ENCODE results near the gene NAALADL2. TPM values are rescaled to one million over a fixed set of nuclear protein-coding genes. Genes with fewer than 3 reads are reported as not detected.
"Not testable (repeated sequence)": the region's sequence is repeated elsewhere in the genome, so short reads cannot be mapped to it uniquely, and the experiment has no call there.

The NAALADL2 gene
- total RNA-seq, 2 donors from 2014 or later, result 6.2 to 14.5 TPM

- Histone ChIP-seq H3K36me3 (replicated peaks in 1 of 2; ENCODE audit: insufficient read depth in 1 of 2, low read depth in 2 of 2) (no peaks in the 10 kb centered on the region), H3K4me3 (no peak overlapping the region), H3K27me3 (no peaks in the 10 kb centered on the region), H3K4me1 (no peaks in the 10 kb centered on the region), H3K9me3 (no peaks in the 10 kb centered on the region), H3K27ac (no peak overlapping the region)
- TF ChIP-seq POLR2A (IDR thresholded peaks at IDR 0.05) (no peak), CTCF (IDR thresholded peaks at IDR 0.05) (no peak)
- ATAC-seq (no peak), DNase-seq (no peak)
- intact Hi-C loops (cut with DNase I), result no loop called here
- WGBS, 2 donors, result 84 to 88% methylated on average over 2 of the region's 2 CpGs
Measured at GRCh38 chr3:175826759-175827158, 967.6 kb downstream of the NAALADL2 start.

GRCh38 chr3:175829809-175830208, 970.7 kb downstream of the NAALADL2 start:
- DNase-seq; ATAC-seq; H3K27ac ChIP-seq; H3K4me3 ChIP-seq; H3K27me3 ChIP-seq; H3K36me3 ChIP-seq (replicated peaks in 1 of 2; ENCODE audit: insufficient read depth in 1 of 2, low read depth in 2 of 2); intact Hi-C loops (cut with DNase I); H3K4me1 ChIP-seq; H3K9me3 ChIP-seq: not testable (repeated sequence)
- WGBS, 2 donors, result 75% methylated on average over 8 of the region's 8 CpGs

GRCh38 chr3:175835763-175836162, 976.6 kb downstream of the NAALADL2 start:
- H3K4me3 ChIP-seq; H3K27me3 ChIP-seq; H3K4me1 ChIP-seq; ATAC-seq; H3K27ac ChIP-seq; H3K9me3 ChIP-seq; DNase-seq; H3K36me3 ChIP-seq (replicated peaks in 1 of 2; ENCODE audit: insufficient read depth in 1 of 2, low read depth in 2 of 2); intact Hi-C loops (cut with DNase I): not testable (repeated sequence)
- WGBS, 2 donors, result 69 to 76% methylated on average over 6 of the region's 6 CpGs

GRCh38 chr3:175836617-175837016, 977.5 kb downstream of the NAALADL2 start:
- Histone ChIP-seq H3K27me3 (no peaks in the 10 kb centered on the region), H3K4me3 (no peak overlapping the region), H3K36me3 (replicated peaks in 1 of 2; ENCODE audit: insufficient read depth in 1 of 2, low read depth in 2 of 2) (no peaks in the 10 kb centered on the region), H3K27ac (no peak overlapping the region), H3K9me3 (no peaks in the 10 kb centered on the region), H3K4me1 (no peaks in the 10 kb centered on the region)
- no peak for DNase-seq
- intact Hi-C loops (cut with DNase I), result no loop called here
- TF ChIP-seq POLR2A (IDR thresholded peaks at IDR 0.05), result no peak
- TF ChIP-seq CTCF (IDR thresholded peaks at IDR 0.05), result no peak
- WGBS, 2 donors, result 55 to 63% methylated on average over 4 of the region's 4 CpGs
- ATAC-seq, result no peak

- H3K27me3 ChIP-seq, result no peaks in the 10 kb centered on the region
- ATAC-seq (no peak), DNase-seq (no peak)
- 62 to 63% methylated on average over 2 of the region's 2 CpGs for WGBS, 2 donors
- no peak overlapping the region for H3K4me3 ChIP-seq
- no peaks in the 10 kb centered on the region for H3K4me1 ChIP-seq
- H3K27ac ChIP-seq, result no peak overlapping the region
- no peaks in the 10 kb centered on the region for H3K9me3 ChIP-seq
- TF ChIP-seq CTCF (IDR thresholded peaks at IDR 0.05) (no peak), POLR2A (IDR thresholded peaks at IDR 0.05) (no peak)
- no peaks in the 10 kb centered on the region for H3K36me3 ChIP-seq (replicated peaks in 1 of 2; ENCODE audit: insufficient read depth in 1 of 2, low read depth in 2 of 2)
- intact Hi-C loops (cut with DNase I), result no loop called here
Measured at GRCh38 chr3:175837962-175838361, 978.8 kb downstream of the NAALADL2 start.

GRCh38 chr3:175839366-175840005, 980.4 kb downstream of the NAALADL2 start:
- DNase-seq (no peak), ATAC-seq (no peak)
- TF ChIP-seq POLR2A (IDR thresholded peaks at IDR 0.05) (no peak), CTCF (IDR thresholded peaks at IDR 0.05) (no peak)
- Histone ChIP-seq H3K36me3 (replicated peaks in 1 of 2; ENCODE audit: insufficient read depth in 1 of 2, low read depth in 2 of 2) (no peaks in the 10 kb centered on the region), H3K9me3 (no peaks in the 10 kb centered on the region), H3K27ac (no peak overlapping the region), H3K4me3 (no peak overlapping the region), H3K4me1 (no peaks in the 10 kb centered on the region), H3K27me3 (no peaks in the 10 kb centered on the region)
- 69 to 82% methylated on average over 2 of the region's 2 CpGs for WGBS, 2 donors
- intact Hi-C loops (cut with DNase I), result no loop called here

Data from body of pancreas (tissue), 4 donors.